GM23338 (cell line): Measurements from ENCODE around the gene LSM3. TPM values are rescaled to one million over a fixed set of nuclear protein-coding genes. Genes with fewer than 3 reads are reported as not detected.

Source experiments
- ATAC-seq: fragments of 200-7000 bp; cut with Tn5 transposase; 3 replicates; pipeline ENCODE4 v1.9.1; 2020
- DNase-seq: peaks from one replicate; pipeline ENCODE4 v3.0.0-alpha.2; 2015; ENCODE audit warnings: low spot score
- H2AFZ ChIP-seq: fragments of 200-600 bp; sonication (generic); 2 replicates; pipeline ENCODE4 v1.8.0; 2016; ENCODE audit warnings: antibody characterized with exemption, mild to moderate bottlenecking, moderate library complexity
- H3F3A ChIP-seq: fragments of 200-600 bp; sonication (generic); replicated peaks from 2 replicates; pipeline ENCODE4 v1.8.0; 2017; ENCODE audit warnings: antibody characterized with exemption, mixed run types, low read depth
- H3K27ac ChIP-seq: fragments of 200-600 bp; sonication (generic); 2 replicates; pipeline ENCODE4 v1.6.1; 2016; ENCODE audit warnings: low read depth
- H3K27me3 ChIP-seq: fragments of 200-600 bp; sonication (generic); 2 replicates; pipeline ENCODE4 v1.8.0; 2016; ENCODE audit warnings: mild to moderate bottlenecking, mixed run types, moderate library complexity; ENCODE audit not compliant: insufficient read depth
- H3K36me3 ChIP-seq: fragments of 200-600 bp; sonication (generic); 2 replicates; pipeline ENCODE4 v1.8.0; 2016; ENCODE audit warnings: mild to moderate bottlenecking; ENCODE audit not compliant: insufficient read depth
- H3K4me1 ChIP-seq: fragments of 200-600 bp; sonication (generic); 2 replicates; pipeline ENCODE4 v1.8.0; 2016; ENCODE audit warnings: mild to moderate bottlenecking, moderate library complexity; ENCODE audit not compliant: insufficient read depth
- H3K4me2 ChIP-seq: fragments of 200-600 bp; sonication (generic); 2 replicates; pipeline ENCODE4 v1.7.1; 2017; ENCODE audit warnings: mixed run types
- H3K4me3 ChIP-seq: fragments of 200-600 bp; sonication (generic); 2 replicates; pipeline ENCODE4 v1.6.1; 2016; ENCODE audit warnings: mixed run types
- H3K79me2 ChIP-seq: fragments of 200-600 bp; sonication (generic); replicated peaks from 2 replicates; pipeline ENCODE4 v1.8.0; 2017; ENCODE audit warnings: mild to moderate bottlenecking; ENCODE audit not compliant: insufficient read depth
- H3K9me2 ChIP-seq: fragments of 200-600 bp; sonication (generic); 2 replicates; pipeline ENCODE4 v1.8.0; 2017; ENCODE audit not compliant: insufficient read depth
- H4K20me1 ChIP-seq: fragments of 200-600 bp; sonication (generic); replicated peaks from 2 replicates; pipeline ENCODE4 v1.8.0; 2017; ENCODE audit warnings: mild to moderate bottlenecking; ENCODE audit not compliant: insufficient read depth
- H3K27ac Mint-ChIP-seq: 2 replicates; pipeline ENCODE4 v1.8.0; 2020; ENCODE audit warnings: inconsistent platforms, mild to moderate bottlenecking, moderate library complexity, mixed read lengths
- H3K27me3 Mint-ChIP-seq: 3 replicates; pipeline ENCODE4 v1.8.0; 2022; ENCODE audit warnings: low read depth, mild to moderate bottlenecking, moderate library complexity, mixed read lengths, inconsistent platforms; ENCODE audit not compliant: insufficient read depth, poor library complexity
- H3K36me3 Mint-ChIP-seq: 3 replicates; pipeline ENCODE4 v1.8.0; 2021; ENCODE audit warnings: low read depth, mild to moderate bottlenecking, inconsistent platforms, moderate library complexity, mixed read lengths
- H3K4me1 Mint-ChIP-seq: 3 replicates; pipeline ENCODE4 v1.8.0; 2020; ENCODE audit warnings: mild to moderate bottlenecking, inconsistent platforms, mixed read lengths
- H3K4me3 Mint-ChIP-seq: 3 replicates; pipeline ENCODE4 v1.8.0; 2021; ENCODE audit warnings: moderate library complexity, mild to moderate bottlenecking, inconsistent platforms, mixed read lengths
- H3K9me3 Mint-ChIP-seq: 3 replicates; pipeline ENCODE4 v1.8.0; 2020; ENCODE audit warnings: moderate library complexity, mild to moderate bottlenecking, inconsistent platforms, mixed read lengths
- CREB1 ChIP-seq: fragments of 250-450 bp; sonication (Bioruptor Pico); IDR thresholded peaks from 2 replicates; pipeline ENCODE4 v1.5.0; 2020; ENCODE audit warnings: low read depth, mild to moderate bottlenecking, moderate library complexity
- EZH2 ChIP-seq: fragments of 200-600 bp; sonication (generic); IDR thresholded peaks from one replicate; pipeline ENCODE4 v1.8.0; 2017; ENCODE audit warnings: antibody characterized with exemption, mild to moderate bottlenecking, low read depth; ENCODE audit not compliant: unreplicated experiment
- EZH2phosphoT487 ChIP-seq: fragments of 200-600 bp; sonication (generic); IDR thresholded peaks from one replicate; pipeline ENCODE4 v1.8.1; 2018; ENCODE audit warnings: antibody characterized with exemption; ENCODE audit not compliant: unreplicated experiment
- JUNB ChIP-seq: IDR thresholded peaks from one replicate; pipeline ENCODE4 v1.6.1; 2016; ENCODE audit warnings: antibody characterized with exemption; ENCODE audit not compliant: unreplicated experiment
- NANOG ChIP-seq: IDR thresholded peaks from 2 replicates; pipeline ENCODE4 v1.6.1; 2016; ENCODE audit warnings: antibody characterized with exemption, borderline replicate concordance
- POLR2AphosphoS5 ChIP-seq: IDR thresholded peaks from 2 replicates; pipeline ENCODE4 v1.6.1; 2016; ENCODE audit warnings: antibody characterized with exemption, low read depth
- STAT1 ChIP-seq: IDR thresholded peaks from one replicate; pipeline ENCODE4 v1.6.1; 2016; ENCODE audit warnings: antibody characterized with exemption; ENCODE audit not compliant: unreplicated experiment
- ZNF114 ChIP-seq: fragments of 250-450 bp; sonication (Bioruptor Pico); IDR thresholded peaks from 2 replicates; pipeline ENCODE4 v1.5.0; 2020; ENCODE audit warnings: mild to moderate bottlenecking, moderate library complexity
- ZNF331 ChIP-seq: fragments of 250-450 bp; sonication (Bioruptor Pico); IDR thresholded peaks from 2 replicates; pipeline ENCODE4 v1.5.0; 2020; ENCODE audit warnings: low read depth, mild to moderate bottlenecking, moderate library complexity
- polyA plus RNA-seq: library from polyadenylated mRNA; unstranded; fragments of >200 nt; fragmentation: Nextera tagmentation; extraction: Ambion mirVana; gene quantifications from 2 replicates; pipeline ENCODE4 v1.2.1, GENCODE V29; 2016
- total RNA-seq: library from RNA; depleted of rRNA; stranded (reverse); fragments of >200 nt; shearing (Covaris generic); gene quantifications from 2 replicates; pipeline ENCODE4 v1.2.3, GENCODE V29; 2014
- TF ChIP-seq, protein P1 (sequence below): IDR thresholded peaks from one replicate; pipeline ENCODE4 v1.6.1; 2018; ENCODE audit warnings: antibody characterized with exemption; ENCODE audit not compliant: unreplicated experiment
- TF ChIP-seq, protein P2 (sequence below): fragments of 250-450 bp; sonication (Bioruptor Pico); IDR thresholded peaks from 2 replicates; pipeline ENCODE4 v1.5.0; 2020; ENCODE audit warnings: mild to moderate bottlenecking, moderate library complexity
- TF ChIP-seq, protein P3 (sequence below): IDR thresholded peaks from 2 replicates; pipeline ENCODE4 v1.6.1; 2016; ENCODE audit warnings: antibody characterized with exemption
- TF ChIP-seq, protein P4 (sequence below), 2 experiments: fragments of 200-600 bp in 1 of 2; sonication (generic) in 1 of 2; conservative IDR thresholded peaks; 2 replicates each; pipeline versions ENCODE4 v1.5.1 to v1.6.1; 2016 to 2017; ENCODE audit warnings: antibody characterized with exemption in 2 of 2, low read depth in 2 of 2, mild to moderate bottlenecking in 2 of 2, moderate library complexity in 1 of 2

Gene LSM3
- total and polyA plus RNA-seq, 2 experiments from 2014 or later, result 20.1 to 71.5 TPM

DNA sequence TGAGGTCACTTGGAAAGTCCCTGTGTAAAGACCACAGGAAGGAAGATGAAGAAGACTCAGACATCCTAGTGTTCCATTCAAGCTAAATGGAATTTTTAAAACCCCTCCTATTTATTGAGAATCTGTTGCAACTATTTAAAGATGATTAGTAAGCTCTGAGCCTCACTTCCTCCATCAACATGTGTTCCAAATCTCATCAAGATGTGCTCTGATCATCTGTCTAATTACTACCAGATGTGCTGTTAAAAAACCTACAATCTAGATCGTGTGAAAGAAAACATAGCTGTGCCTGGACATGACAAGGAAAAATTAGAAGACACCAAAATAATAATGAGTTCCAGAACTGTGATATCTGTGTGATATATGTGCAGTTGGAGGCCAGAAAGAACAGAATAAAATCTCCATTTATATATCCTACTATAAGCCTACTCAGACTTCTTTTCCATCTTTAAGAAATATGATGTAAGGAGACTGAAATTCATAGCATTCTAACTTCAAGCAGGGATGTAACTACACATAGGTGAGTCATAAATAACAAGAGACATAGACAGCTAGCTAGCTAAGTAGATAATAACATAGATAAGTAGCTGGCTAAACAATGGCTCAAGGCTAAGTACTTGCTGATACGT, 8.0 kb upstream of the LSM3 start:
- Histone ChIP-seq H3F3A (no peaks in the 10 kb centered on the region), H3K79me2 (peaks cover 19% of the 10 kb centered on the region), H3K4me3 (no peak overlapping the region), H3K27me3 (no peaks in the 10 kb centered on the region), H3K27ac (no peak overlapping the region), H3K9me2 (no peaks in the 10 kb centered on the region), H3K36me3 (peaks cover 42% of the 10 kb centered on the region), H2AFZ (no peak overlapping the region), H4K20me1 (no peaks in the 10 kb centered on the region; the same call in 1 of the 2 replicates), H3K4me1 (no peaks in the 10 kb centered on the region), H3K4me2 (no peak overlapping the region)
- H3K9me3 Mint-ChIP-seq, result no peaks in the 10 kb centered on the region
- DNase-seq, result no peak
- peaks cover 2% of the 10 kb centered on the region for H3K27me3 Mint-ChIP-seq
- H3K4me1 Mint-ChIP-seq, result peaks cover 6% of the 10 kb centered on the region
- peaks cover 59% of the 10 kb centered on the region for H3K36me3 Mint-ChIP-seq
- no peak overlapping the region for H3K4me3 Mint-ChIP-seq
- H3K27ac Mint-ChIP-seq, result no peak overlapping the region
- TF ChIP-seq STAT1, result no peak
- no peak for TF ChIP-seq EZH2phosphoT487
- no peak for TF ChIP-seq POLR2AphosphoS5
- no peak for TF ChIP-seq ZNF331
- TF ChIP-seq, protein P1, sequence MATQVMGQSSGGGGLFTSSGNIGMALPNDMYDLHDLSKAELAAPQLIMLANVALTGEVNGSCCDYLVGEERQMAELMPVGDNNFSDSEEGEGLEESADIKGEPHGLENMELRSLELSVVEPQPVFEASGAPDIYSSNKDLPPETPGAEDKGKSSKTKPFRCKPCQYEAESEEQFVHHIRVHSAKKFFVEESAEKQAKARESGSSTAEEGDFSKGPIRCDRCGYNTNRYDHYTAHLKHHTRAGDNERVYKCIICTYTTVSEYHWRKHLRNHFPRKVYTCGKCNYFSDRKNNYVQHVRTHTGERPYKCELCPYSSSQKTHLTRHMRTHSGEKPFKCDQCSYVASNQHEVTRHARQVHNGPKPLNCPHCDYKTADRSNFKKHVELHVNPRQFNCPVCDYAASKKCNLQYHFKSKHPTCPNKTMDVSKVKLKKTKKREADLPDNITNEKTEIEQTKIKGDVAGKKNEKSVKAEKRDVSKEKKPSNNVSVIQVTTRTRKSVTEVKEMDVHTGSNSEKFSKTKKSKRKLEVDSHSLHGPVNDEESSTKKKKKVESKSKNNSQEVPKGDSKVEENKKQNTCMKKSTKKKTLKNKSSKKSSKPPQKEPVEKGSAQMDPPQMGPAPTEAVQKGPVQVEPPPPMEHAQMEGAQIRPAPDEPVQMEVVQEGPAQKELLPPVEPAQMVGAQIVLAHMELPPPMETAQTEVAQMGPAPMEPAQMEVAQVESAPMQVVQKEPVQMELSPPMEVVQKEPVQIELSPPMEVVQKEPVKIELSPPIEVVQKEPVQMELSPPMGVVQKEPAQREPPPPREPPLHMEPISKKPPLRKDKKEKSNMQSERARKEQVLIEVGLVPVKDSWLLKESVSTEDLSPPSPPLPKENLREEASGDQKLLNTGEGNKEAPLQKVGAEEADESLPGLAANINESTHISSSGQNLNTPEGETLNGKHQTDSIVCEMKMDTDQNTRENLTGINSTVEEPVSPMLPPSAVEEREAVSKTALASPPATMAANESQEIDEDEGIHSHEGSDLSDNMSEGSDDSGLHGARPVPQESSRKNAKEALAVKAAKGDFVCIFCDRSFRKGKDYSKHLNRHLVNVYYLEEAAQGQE, result no peak
- TF ChIP-seq, protein P2, sequence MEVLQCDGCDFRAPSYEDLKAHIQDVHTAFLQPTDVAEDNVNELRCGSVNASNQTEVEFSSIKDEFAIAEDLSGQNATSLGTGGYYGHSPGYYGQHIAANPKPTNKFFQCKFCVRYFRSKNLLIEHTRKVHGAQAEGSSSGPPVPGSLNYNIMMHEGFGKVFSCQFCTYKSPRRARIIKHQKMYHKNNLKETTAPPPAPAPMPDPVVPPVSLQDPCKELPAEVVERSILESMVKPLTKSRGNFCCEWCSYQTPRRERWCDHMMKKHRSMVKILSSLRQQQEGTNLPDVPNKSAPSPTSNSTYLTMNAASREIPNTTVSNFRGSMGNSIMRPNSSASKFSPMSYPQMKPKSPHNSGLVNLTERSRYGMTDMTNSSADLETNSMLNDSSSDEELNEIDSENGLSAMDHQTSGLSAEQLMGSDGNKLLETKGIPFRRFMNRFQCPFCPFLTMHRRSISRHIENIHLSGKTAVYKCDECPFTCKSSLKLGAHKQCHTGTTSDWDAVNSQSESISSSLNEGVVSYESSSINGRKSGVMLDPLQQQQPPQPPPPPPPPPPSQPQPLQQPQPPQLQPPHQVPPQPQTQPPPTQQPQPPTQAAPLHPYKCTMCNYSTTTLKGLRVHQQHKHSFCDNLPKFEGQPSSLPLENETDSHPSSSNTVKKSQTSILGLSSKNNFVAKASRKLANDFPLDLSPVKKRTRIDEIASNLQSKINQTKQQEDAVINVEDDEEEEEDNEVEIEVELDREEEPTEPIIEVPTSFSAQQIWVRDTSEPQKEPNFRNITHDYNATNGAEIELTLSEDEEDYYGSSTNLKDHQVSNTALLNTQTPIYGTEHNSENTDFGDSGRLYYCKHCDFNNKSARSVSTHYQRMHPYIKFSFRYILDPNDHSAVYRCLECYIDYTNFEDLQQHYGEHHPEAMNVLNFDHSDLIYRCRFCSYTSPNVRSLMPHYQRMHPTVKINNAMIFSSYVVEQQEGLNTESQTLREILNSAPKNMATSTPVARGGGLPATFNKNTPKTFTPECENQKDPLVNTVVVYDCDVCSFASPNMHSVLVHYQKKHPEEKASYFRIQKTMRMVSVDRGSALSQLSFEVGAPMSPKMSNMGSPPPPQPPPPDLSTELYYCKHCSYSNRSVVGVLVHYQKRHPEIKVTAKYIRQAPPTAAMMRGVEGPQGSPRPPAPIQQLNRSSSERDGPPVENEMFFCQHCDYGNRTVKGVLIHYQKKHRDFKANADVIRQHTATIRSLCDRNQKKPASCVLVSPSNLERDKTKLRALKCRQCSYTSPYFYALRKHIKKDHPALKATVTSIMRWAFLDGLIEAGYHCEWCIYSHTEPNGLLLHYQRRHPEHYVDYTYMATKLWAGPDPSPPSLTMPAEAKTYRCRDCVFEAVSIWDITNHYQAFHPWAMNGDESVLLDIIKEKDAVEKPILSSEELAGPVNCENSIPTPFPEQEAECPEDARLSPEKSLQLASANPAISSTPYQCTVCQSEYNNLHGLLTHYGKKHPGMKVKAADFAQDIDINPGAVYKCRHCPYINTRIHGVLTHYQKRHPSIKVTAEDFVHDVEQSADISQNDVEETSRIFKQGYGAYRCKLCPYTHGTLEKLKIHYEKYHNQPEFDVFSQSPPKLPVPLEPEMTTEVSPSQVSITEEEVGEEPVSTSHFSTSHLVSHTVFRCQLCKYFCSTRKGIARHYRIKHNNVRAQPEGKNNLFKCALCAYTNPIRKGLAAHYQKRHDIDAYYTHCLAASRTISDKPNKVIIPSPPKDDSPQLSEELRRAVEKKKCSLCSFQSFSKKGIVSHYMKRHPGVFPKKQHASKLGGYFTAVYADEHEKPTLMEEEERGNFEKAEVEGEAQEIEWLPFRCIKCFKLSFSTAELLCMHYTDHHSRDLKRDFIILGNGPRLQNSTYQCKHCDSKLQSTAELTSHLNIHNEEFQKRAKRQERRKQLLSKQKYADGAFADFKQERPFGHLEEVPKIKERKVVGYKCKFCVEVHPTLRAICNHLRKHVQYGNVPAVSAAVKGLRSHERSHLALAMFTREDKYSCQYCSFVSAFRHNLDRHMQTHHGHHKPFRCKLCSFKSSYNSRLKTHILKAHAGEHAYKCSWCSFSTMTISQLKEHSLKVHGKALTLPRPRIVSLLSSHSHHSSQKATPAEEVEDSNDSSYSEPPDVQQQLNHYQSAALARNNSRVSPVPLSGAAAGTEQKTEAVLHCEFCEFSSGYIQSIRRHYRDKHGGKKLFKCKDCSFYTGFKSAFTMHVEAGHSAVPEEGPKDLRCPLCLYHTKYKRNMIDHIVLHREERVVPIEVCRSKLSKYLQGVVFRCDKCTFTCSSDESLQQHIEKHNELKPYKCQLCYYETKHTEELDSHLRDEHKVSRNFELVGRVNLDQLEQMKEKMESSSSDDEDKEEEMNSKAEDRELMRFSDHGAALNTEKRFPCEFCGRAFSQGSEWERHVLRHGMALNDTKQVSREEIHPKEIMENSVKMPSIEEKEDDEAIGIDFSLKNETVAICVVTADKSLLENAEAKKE (CRISPR knock-in tag), result no peak
- no peak for TF ChIP-seq EZH2
- TF ChIP-seq NANOG, result no peak
- TF ChIP-seq, protein P3, sequence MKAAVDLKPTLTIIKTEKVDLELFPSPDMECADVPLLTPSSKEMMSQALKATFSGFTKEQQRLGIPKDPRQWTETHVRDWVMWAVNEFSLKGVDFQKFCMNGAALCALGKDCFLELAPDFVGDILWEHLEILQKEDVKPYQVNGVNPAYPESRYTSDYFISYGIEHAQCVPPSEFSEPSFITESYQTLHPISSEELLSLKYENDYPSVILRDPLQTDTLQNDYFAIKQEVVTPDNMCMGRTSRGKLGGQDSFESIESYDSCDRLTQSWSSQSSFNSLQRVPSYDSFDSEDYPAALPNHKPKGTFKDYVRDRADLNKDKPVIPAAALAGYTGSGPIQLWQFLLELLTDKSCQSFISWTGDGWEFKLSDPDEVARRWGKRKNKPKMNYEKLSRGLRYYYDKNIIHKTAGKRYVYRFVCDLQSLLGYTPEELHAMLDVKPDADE, result no peak
- TF ChIP-seq CREB1 (CRISPR knock-in tag), result no peak
- TF ChIP-seq ZNF114, result no peak
- no peak for TF ChIP-seq JUNB
- TF ChIP-seq, protein P4, sequence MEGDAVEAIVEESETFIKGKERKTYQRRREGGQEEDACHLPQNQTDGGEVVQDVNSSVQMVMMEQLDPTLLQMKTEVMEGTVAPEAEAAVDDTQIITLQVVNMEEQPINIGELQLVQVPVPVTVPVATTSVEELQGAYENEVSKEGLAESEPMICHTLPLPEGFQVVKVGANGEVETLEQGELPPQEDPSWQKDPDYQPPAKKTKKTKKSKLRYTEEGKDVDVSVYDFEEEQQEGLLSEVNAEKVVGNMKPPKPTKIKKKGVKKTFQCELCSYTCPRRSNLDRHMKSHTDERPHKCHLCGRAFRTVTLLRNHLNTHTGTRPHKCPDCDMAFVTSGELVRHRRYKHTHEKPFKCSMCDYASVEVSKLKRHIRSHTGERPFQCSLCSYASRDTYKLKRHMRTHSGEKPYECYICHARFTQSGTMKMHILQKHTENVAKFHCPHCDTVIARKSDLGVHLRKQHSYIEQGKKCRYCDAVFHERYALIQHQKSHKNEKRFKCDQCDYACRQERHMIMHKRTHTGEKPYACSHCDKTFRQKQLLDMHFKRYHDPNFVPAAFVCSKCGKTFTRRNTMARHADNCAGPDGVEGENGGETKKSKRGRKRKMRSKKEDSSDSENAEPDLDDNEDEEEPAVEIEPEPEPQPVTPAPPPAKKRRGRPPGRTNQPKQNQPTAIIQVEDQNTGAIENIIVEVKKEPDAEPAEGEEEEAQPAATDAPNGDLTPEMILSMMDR (conservative IDR thresholded peaks at IDR 0.05; ENCODE audit: low read depth in 2 of 2), result no peak
- no peak for ATAC-seq
